HEK293 (cell line): ENCODE data around the gene CPNE1.

ENCODE experiments used
- CTCF ChIA-PET: fragments of 350-600 bp; formaldehyde crosslinking; extraction: SDS; loops from one replicate; lab custom pipeline; 2021; ENCODE audit warnings: antibody characterized with exemption; lab: Yijun Ruan, JAX
- POLR2A ChIA-PET: fragments of 300-600 bp; formaldehyde crosslinking; extraction: SDS; loops from one replicate; lab custom pipeline; 2020; ENCODE audit warnings: antibody characterized with exemption, inconsistent platforms; lab: Yijun Ruan, JAX
- H3K27ac ChIP-seq: fragments of 200-500 bp; sonication (Bioruptor generic); 2 replicates; pipeline ENCODE4 v1.5.1; 2014; ENCODE audit warnings: low read depth, low read length, control low read depth, inconsistent platforms; ENCODE audit errors: extremely low read depth
- H3K36me3 ChIP-seq, 2 experiments: fragments of 200-500 bp in 1 of 2; sonication (Bioruptor generic) in 1 of 2; 1 replicate in 1 of 2; 2 replicates in 1 of 2; pipeline ENCODE4 v1.5.1; 2014 to 2017; ENCODE audit warnings: inconsistent platforms in 2 of 2, low read length in 2 of 2; ENCODE audit not compliant: control insufficient read depth in 2 of 2, insufficient read depth in 1 of 2
- H3K4me1 ChIP-seq: fragments of 200-500 bp; sonication (Bioruptor generic); 2 replicates; pipeline ENCODE4 v1.5.1; 2014; ENCODE audit warnings: mild to moderate bottlenecking, low read length, inconsistent platforms; ENCODE audit not compliant: control insufficient read depth, insufficient read depth
- H3K4me3 ChIP-seq: 2 replicates; pipeline ENCODE4 v1.5.1; 2011; ENCODE audit warnings: low read depth, mild to moderate bottlenecking, control low read depth, low read length, moderate library complexity
- H3K9me3 ChIP-seq: fragments of 200-500 bp; sonication (Bioruptor generic); 2 replicates; pipeline ENCODE4 v1.5.1; 2014; ENCODE audit warnings: low read depth, low read length, inconsistent platforms; ENCODE audit not compliant: control insufficient read depth, insufficient read depth
- GLI2 ChIP-seq: fragments of 450-650 bp; formaldehyde crosslinking; IDR thresholded peaks from 2 replicates; pipeline ENCODE4; 2017; ENCODE audit warnings: missing biosample characterization, missing genetic modification characterization, low read depth, borderline replicate concordance
- GLI4 ChIP-seq: fragments of 450-650 bp; formaldehyde crosslinking; IDR thresholded peaks from 2 replicates; pipeline ENCODE4 v1.5.1; 2016; ENCODE audit warnings: missing biosample characterization, missing genetic modification characterization
- KLF1 ChIP-seq: fragments of 450-650 bp; formaldehyde crosslinking; IDR thresholded peaks from 2 replicates; pipeline ENCODE4 v1.5.1; 2016; ENCODE audit warnings: missing biosample characterization, missing genetic modification characterization
- KLF9 ChIP-seq: fragments of 450-650 bp; formaldehyde crosslinking; IDR thresholded peaks from 2 replicates; pipeline ENCODE4 v1.5.1; 2016; ENCODE audit warnings: missing biosample characterization, missing genetic modification characterization, low read depth
- OVOL3 ChIP-seq: fragments of 450-650 bp; formaldehyde crosslinking; IDR thresholded peaks from 2 replicates; pipeline ENCODE4 v1.5.1; 2016; ENCODE audit warnings: missing biosample characterization, missing genetic modification characterization
- PBX3 ChIP-seq: sonication (generic); formaldehyde crosslinking; IDR thresholded peaks from 2 replicates; pipeline ENCODE4 v1.8.1; 2022; ENCODE audit warnings: mild to moderate bottlenecking, moderate library complexity, missing genetic modification reagents
- ZBTB49 ChIP-seq: fragments of 450-650 bp; formaldehyde crosslinking; IDR thresholded peaks from 2 replicates; pipeline ENCODE4 v1.5.1; 2016; ENCODE audit warnings: missing biosample characterization, missing genetic modification characterization, low read depth
- ZEB2 ChIP-seq: fragments of 450-650 bp; formaldehyde crosslinking; IDR thresholded peaks from 2 replicates; pipeline ENCODE4 v1.5.1; 2016; ENCODE audit warnings: missing biosample characterization, missing genetic modification characterization
- ZFP3 ChIP-seq: fragments of 450-650 bp; formaldehyde crosslinking; IDR thresholded peaks from 2 replicates; pipeline ENCODE4 v1.5.1; 2016; ENCODE audit warnings: low read depth, missing biosample characterization, missing genetic modification characterization
- ZFP37 ChIP-seq: fragments of 450-650 bp; formaldehyde crosslinking; IDR thresholded peaks from 2 replicates; pipeline ENCODE4 v1.5.1; 2016; ENCODE audit warnings: missing biosample characterization, missing genetic modification characterization
- ZNF112 ChIP-seq: fragments of 450-650 bp; formaldehyde crosslinking; IDR thresholded peaks from 2 replicates; pipeline ENCODE4 v1.5.0; 2017; ENCODE audit warnings: missing biosample characterization, missing genetic modification characterization
- ZNF114 ChIP-seq: fragments of 450-650 bp; formaldehyde crosslinking; IDR thresholded peaks from 2 replicates; pipeline ENCODE4 v1.5.0; 2017; ENCODE audit warnings: missing biosample characterization, missing genetic modification characterization
- ZNF169 ChIP-seq: fragments of 450-650 bp; formaldehyde crosslinking; IDR thresholded peaks from 2 replicates; pipeline ENCODE4 v1.5.1; 2016; ENCODE audit warnings: missing biosample characterization, missing genetic modification characterization
- ZNF221 ChIP-seq: fragments of 450-650 bp; formaldehyde crosslinking; IDR thresholded peaks from 2 replicates; pipeline ENCODE4 v1.5.1; 2017; ENCODE audit warnings: missing biosample characterization, missing genetic modification characterization, borderline replicate concordance
- ZNF239 ChIP-seq: fragments of 450-650 bp; formaldehyde crosslinking; IDR thresholded peaks from 2 replicates; pipeline ENCODE4 v1.5.1; 2016; ENCODE audit warnings: missing biosample characterization, missing genetic modification characterization
- ZNF280C ChIP-seq: fragments of 450-650 bp; formaldehyde crosslinking; IDR thresholded peaks from 2 replicates; pipeline ENCODE4 v1.5.1; 2016; ENCODE audit warnings: missing biosample characterization, missing genetic modification characterization
- ZNF362 ChIP-seq: fragments of 450-650 bp; formaldehyde crosslinking; IDR thresholded peaks from 2 replicates; pipeline ENCODE4 v1.5.1; 2016; ENCODE audit warnings: missing biosample characterization, missing genetic modification characterization
- ZNF596 ChIP-seq: fragments of 450-650 bp; IDR thresholded peaks from 2 replicates; pipeline ENCODE4 v1.5.0; 2018; ENCODE audit warnings: missing biosample characterization, mild to moderate bottlenecking, missing genetic modification characterization, moderate library complexity
- ZNF645 ChIP-seq: fragments of 450-650 bp; formaldehyde crosslinking; IDR thresholded peaks from 2 replicates; pipeline ENCODE4; 2016; ENCODE audit warnings: missing biosample characterization, missing genetic modification characterization
- ZNF670 ChIP-seq: fragments of 450-650 bp; formaldehyde crosslinking; IDR thresholded peaks from 2 replicates; pipeline ENCODE4 v1.5.1; 2016; ENCODE audit warnings: missing biosample characterization, missing genetic modification characterization, low read depth
- ZNF692 ChIP-seq: fragments of 450-650 bp; formaldehyde crosslinking; IDR thresholded peaks from 2 replicates; pipeline ENCODE4 v1.5.1; 2016; ENCODE audit warnings: missing biosample characterization, missing genetic modification characterization
- ZNF76 ChIP-seq: fragments of 450-650 bp; formaldehyde crosslinking; IDR thresholded peaks from 2 replicates; pipeline ENCODE4; 2016; ENCODE audit warnings: low read depth, missing biosample characterization, missing genetic modification characterization, borderline replicate concordance
- ZXDB ChIP-seq: fragments of 450-650 bp; formaldehyde crosslinking; IDR thresholded peaks from 2 replicates; pipeline ENCODE4 v1.5.1; 2016; ENCODE audit warnings: missing biosample characterization, missing genetic modification characterization

Gene CPNE1

GRCh38 chr20:35632539-35633115 lies 32.1 kb downstream of the CPNE1 start:
- Histone ChIP-seq H3K9me3 (no peaks in the 10 kb centered on the region), H3K36me3 (peaks cover 8 to 49% of the 10 kb centered on the region in 2 experiments; a peak in 2 of 3 replicates), H3K27ac (no peak overlapping the region), H3K4me3 (no peak overlapping the region), H3K4me1 (no peaks in the 10 kb centered on the region)
- CTCF ChIA-PET: no interaction called here
- POLR2A ChIA-PET: no interaction called here
- TF ChIP-seq ZNF362 (no peak), ZFP3 (tag by site-specific recombination) (no peak), KLF9 (tag by site-specific recombination) (no peak), ZNF112 (no peak), ZEB2 (tag by site-specific recombination) (no peak), ZNF114 (tag by site-specific recombination) (no peak), ZNF221 (no peak), KLF1 (no peak), ZNF76 (tag by site-specific recombination) (no peak), ZNF169 (tag by site-specific recombination) (no peak), ZFP37 (no peak), ZBTB49 (tag by site-specific recombination) (no peak)

GRCh38 chr20:35630636-35631035 lies 34.1 kb downstream of the CPNE1 start:
- POLR2A ChIA-PET: interaction anchor here (1.4 kb wide), 1 partner anchor 11 kb away, joined by 4 read pairs; no protein-coding TSS in a partner anchor
- Histone ChIP-seq H3K27ac (no peak overlapping the region), H3K4me3 (no peak overlapping the region), H3K9me3 (no peaks in the 10 kb centered on the region), H3K36me3 (peaks cover 12 to 68% of the 10 kb centered on the region in 2 experiments), H3K4me1 (no peaks in the 10 kb centered on the region)
- CTCF ChIA-PET: interaction anchor here (1.9 kb wide), 1 partner anchor 11 kb away, joined by 10 read pairs; no protein-coding TSS in a partner anchor
- TF ChIP-seq ZNF645 (no peak), ZXDB (tag by site-specific recombination) (no peak), OVOL3 (no peak), ZNF596 (tag by site-specific recombination) (no peak), GLI2 (tag by site-specific recombination) (no peak), ZNF670 (tag by site-specific recombination) (no peak), ZNF239 (tag by site-specific recombination) (no peak), GLI4 (tag by site-specific recombination) (no peak), ZNF692 (tag by site-specific recombination) (no peak), ZNF280C (tag by site-specific recombination) (no peak), PBX3 (CRISPR knock-in tag) (no peak)
